ENCODE results near the gene TMSB10.

GRCh38 chr2:84885111-84885510 lies 20.3 kb upstream of the TMSB10 start:
- TF ChIP-seq, protein P1, sequence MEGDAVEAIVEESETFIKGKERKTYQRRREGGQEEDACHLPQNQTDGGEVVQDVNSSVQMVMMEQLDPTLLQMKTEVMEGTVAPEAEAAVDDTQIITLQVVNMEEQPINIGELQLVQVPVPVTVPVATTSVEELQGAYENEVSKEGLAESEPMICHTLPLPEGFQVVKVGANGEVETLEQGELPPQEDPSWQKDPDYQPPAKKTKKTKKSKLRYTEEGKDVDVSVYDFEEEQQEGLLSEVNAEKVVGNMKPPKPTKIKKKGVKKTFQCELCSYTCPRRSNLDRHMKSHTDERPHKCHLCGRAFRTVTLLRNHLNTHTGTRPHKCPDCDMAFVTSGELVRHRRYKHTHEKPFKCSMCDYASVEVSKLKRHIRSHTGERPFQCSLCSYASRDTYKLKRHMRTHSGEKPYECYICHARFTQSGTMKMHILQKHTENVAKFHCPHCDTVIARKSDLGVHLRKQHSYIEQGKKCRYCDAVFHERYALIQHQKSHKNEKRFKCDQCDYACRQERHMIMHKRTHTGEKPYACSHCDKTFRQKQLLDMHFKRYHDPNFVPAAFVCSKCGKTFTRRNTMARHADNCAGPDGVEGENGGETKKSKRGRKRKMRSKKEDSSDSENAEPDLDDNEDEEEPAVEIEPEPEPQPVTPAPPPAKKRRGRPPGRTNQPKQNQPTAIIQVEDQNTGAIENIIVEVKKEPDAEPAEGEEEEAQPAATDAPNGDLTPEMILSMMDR (conservative IDR thresholded peaks at IDR 0.05), result no peak
- TF ChIP-seq ZFX (IDR thresholded peaks at IDR 0.05), result no peak
